ENCODE results near the gene PTCHD1. TPM values are rescaled to one million over a fixed set of nuclear protein-coding genes. Genes with fewer than 3 reads are reported as not detected.

Gene PTCHD1
- total RNA-seq, 1 experiment from 2014 or later, result 4.3 TPM

DNA sequence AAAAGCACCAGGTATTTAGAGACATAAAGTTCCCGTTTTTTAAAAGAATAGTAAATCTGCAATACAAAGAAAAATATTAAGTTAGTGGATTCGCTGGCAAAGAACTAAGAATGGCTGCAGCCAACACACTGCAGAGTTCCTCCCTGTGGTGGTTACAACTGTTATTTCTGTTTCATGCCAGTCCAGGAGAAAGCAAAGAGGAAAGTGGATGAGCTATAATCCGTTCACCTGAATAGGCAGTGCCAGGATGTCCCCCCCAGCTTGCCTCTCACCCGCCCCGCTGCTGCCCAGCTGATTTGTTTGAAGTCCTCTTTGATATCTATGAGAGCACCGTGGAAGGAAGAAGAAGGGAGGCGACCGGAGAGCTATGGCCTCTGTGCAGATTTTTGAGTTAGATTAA lies 63.9 kb downstream of the PTCHD1 start:
- Histone ChIP-seq H3K27me3 (ENCODE audit: control insufficient read depth, insufficient read depth, low read length) (no peaks in the 10 kb centered on the region), H3K4me3 (ENCODE audit: insufficient read depth, low read depth, low read length) (no peak overlapping the region), H3K36me3 (replicated peaks; ENCODE audit: control insufficient read depth, insufficient read depth, low read length) (no peaks in the 10 kb centered on the region)
- no peak for DNase-seq

DNA sequence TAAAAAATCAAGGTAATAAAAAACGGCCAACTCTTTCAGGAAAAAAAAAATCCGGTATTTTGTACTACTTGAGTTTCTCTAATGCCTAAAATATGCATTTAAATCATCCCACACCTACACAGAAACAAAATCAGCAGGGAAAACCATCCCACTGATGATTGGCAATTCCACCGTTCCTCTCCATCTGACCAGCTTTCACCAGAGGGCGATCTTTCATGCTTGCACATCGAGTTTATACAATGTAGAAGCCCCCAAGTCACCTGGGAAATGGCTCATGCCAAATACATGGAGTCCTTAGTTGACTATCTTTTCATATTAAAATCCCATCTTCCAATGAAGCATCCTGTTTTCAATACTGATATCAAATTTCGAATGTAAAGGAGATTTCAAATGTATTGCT lies 69.2 kb downstream of the PTCHD1 start:
- Histone ChIP-seq H3K4me3 (ENCODE audit: insufficient read depth, low read depth, low read length) (no peak overlapping the region), H3K27me3 (ENCODE audit: control insufficient read depth, insufficient read depth, low read length) (no peaks in the 10 kb centered on the region), H3K36me3 (replicated peaks; ENCODE audit: control insufficient read depth, insufficient read depth, low read length) (no peaks in the 10 kb centered on the region)
- DNase-seq, result peak; percentile 38

GRCh38 chrX:23422912-23423311 lies 88.3 kb downstream of the PTCHD1 start:
- Histone ChIP-seq H3K27me3 (ENCODE audit: control insufficient read depth, insufficient read depth, low read length) (no peaks in the 10 kb centered on the region), H3K4me3 (ENCODE audit: insufficient read depth, low read depth, low read length) (no peak overlapping the region), H3K36me3 (replicated peaks; ENCODE audit: control insufficient read depth, insufficient read depth, low read length) (no peaks in the 10 kb centered on the region)
- DNase-seq, result no peak

DNA sequence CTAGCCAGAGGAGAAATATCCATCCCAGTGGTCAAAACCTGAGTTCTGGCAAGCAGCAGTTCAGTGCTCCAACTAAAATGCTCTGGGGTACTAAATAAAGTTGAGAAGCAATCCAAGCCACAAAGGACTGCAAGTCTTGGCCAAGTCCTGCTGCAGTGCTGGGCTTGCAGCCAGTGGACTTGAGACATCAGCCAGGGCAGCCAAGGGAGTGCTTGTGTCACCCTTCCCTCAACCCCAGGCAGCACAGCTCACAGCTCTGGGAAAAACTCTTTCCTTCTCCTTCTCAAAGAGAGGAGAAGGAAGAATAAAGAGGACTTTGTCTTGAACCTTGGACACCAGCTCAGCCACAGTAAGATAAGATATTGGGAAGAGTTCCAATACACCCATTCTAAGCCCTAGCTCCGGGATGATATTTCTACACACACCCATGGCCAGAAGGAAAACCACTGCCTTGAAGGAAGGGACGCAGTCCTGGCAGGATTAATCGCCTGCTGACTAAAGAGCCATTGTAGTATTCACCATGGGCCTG lies 99.8 kb downstream of the PTCHD1 start:
- Histone ChIP-seq H3K27me3 (ENCODE audit: control insufficient read depth, insufficient read depth, low read length) (no peaks in the 10 kb centered on the region), H3K36me3 (replicated peaks; ENCODE audit: control insufficient read depth, insufficient read depth, low read length) (peaks cover 1% of the 10 kb centered on the region; the same call in 1 of the 2 replicates), H3K4me3 (ENCODE audit: insufficient read depth, low read depth, low read length) (no peak overlapping the region)
- DNase-seq, result no peak

- Histone ChIP-seq H3K36me3 (replicated peaks; ENCODE audit: control insufficient read depth, insufficient read depth, low read length) (peaks cover 1% of the 10 kb centered on the region; the same call in 1 of the 2 replicates), H3K27me3 (ENCODE audit: control insufficient read depth, insufficient read depth, low read length) (no peaks in the 10 kb centered on the region), H3K4me3 (ENCODE audit: insufficient read depth, low read depth, low read length) (no peak overlapping the region)
- no peak for DNase-seq
These were observed 100.5 kb downstream of the PTCHD1 start for GRCh38 chrX:23435108-23435507.

- no peaks in the 10 kb centered on the region for H3K36me3 ChIP-seq (replicated peaks; ENCODE audit: control insufficient read depth, insufficient read depth, low read length)
- DNase-seq, result no peak
- no peak overlapping the region for H3K4me3 ChIP-seq (ENCODE audit: insufficient read depth, low read depth, low read length)
- H3K27me3 ChIP-seq (ENCODE audit: control insufficient read depth, insufficient read depth, low read length), result no peaks in the 10 kb centered on the region
These were observed 100.9 kb downstream of the PTCHD1 start for GRCh38 chrX:23435575-23435974.

DNA sequence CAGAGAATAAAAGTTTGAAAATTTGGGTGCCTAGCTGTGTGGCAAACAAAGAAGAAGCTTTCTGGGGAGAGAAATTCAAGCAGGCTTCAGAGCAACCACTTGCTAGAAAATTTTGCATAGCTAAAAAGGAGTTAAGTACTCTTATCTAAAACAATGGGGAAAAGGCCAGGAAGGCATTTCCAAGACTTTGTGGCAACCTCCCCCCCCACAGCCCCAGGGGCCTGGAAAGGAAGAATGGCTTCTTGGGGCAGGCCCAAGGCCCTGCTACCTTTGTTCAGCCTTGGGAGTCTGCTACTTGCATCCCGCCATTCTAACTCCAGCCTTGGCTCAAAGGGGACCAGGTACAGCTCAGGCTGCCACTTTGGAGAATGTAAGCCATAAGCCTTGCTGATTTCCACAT lies 102.2 kb downstream of the PTCHD1 start:
- H3K4me3 ChIP-seq (ENCODE audit: insufficient read depth, low read depth, low read length), result no peak overlapping the region
- DNase-seq, result peak; percentile 28

DNA sequence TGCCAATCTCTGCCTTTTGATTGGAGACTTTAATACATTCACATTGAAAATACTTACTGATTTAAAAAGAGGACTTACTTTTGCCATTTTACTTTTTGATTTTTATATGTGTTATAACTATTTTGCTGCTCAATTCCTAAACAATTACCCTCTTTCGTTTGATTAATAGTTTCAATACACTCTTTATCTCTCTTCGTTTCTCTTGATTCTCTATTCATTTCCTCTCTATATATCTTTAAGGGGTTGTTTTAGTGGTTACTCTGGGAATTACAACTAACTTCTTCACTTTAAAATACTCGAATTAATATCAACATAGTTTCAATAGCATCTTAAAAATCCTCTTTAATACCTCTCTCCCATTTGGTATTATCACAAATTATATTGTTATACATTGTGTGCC lies 116.6 kb downstream of the PTCHD1 start:
- Histone ChIP-seq H3K27me3 (ENCODE audit: control insufficient read depth, insufficient read depth, low read length) (no peaks in the 10 kb centered on the region), H3K36me3 (replicated peaks; ENCODE audit: control insufficient read depth, insufficient read depth, low read length) (no peaks in the 10 kb centered on the region), H3K4me3 (ENCODE audit: insufficient read depth, low read depth, low read length) (no peak overlapping the region)
- no peak for DNase-seq

More for the DNA sequence above, 102.2 kb downstream of the PTCHD1 start:
- Histone ChIP-seq H3K36me3 (replicated peaks; ENCODE audit: control insufficient read depth, insufficient read depth, low read length) (no peaks in the 10 kb centered on the region), H3K27me3 (ENCODE audit: control insufficient read depth, insufficient read depth, low read length) (no peaks in the 10 kb centered on the region)
